Left lung (tissue), 10 donors: ENCODE data around the gene FRMD4A. TPM values are rescaled to one million over a fixed set of nuclear protein-coding genes. Genes with fewer than 3 reads are reported as not detected.
"Not testable (repeated sequence)": the region's sequence is repeated elsewhere in the genome, so short reads cannot be mapped to it uniquely, and the experiment has no call there.

ENCODE experiments used
- ATAC-seq: fragments of 200-7000 bp; cut with Tn5 transposase; one replicate; pipeline ENCODE4 v1.9.1; 2020; ENCODE audit warnings: moderate library complexity
- DNase-seq, 4 donors: peaks; one replicate each; pipeline ENCODE4 v3.0.0-alpha.2; 2013 to 2020
- H3K27ac ChIP-seq, 2 donors: fragments of 200-600 bp; sonication (generic) in 1 of 2; one replicate each; pipeline versions ENCODE4 v1.5.0 to v1.8.0; 2020 to 2021
- H3K27me3 ChIP-seq, 2 donors: fragments of 200-600 bp; sonication (generic) in 1 of 2; one replicate each; pipeline versions ENCODE4 v1.5.0 to v1.8.0; 2020 to 2021
- H3K36me3 ChIP-seq, 2 donors: fragments of 200-600 bp; sonication (generic) in 1 of 2; one replicate each; pipeline versions ENCODE4 v1.5.0 to v1.8.0; 2020 to 2021
- H3K4me1 ChIP-seq, 2 donors: fragments of 200-600 bp; one replicate each; pipeline ENCODE4 v1.8.0; 2021
- H3K4me3 ChIP-seq, 2 donors: fragments of 200-600 bp; sonication (generic) in 1 of 2; one replicate each; pipeline versions ENCODE4 v1.5.0 to v1.8.0; 2020 to 2021; ENCODE audit warnings: mild to moderate bottlenecking in 1 of 2
- H3K9me3 ChIP-seq, 2 donors: fragments of 200-600 bp; sonication (generic) in 1 of 2; one replicate each; pipeline versions ENCODE4 v1.5.0 to v1.8.0; 2020 to 2021
- CTCF ChIP-seq, 2 donors: fragments of 200-600 bp; sonication (generic) in 1 of 2; IDR thresholded peaks; one replicate each; pipeline versions ENCODE4 v1.5.0 to v1.8.0; 2021; ENCODE audit warnings: antibody characterized with exemption in 2 of 2
- intact Hi-C, 2 donors: fragments of 100-400 bp; cut with DNase I; formaldehyde crosslinking; loops; one replicate each; pipeline versions ENCODE4 v1.11.2 to v1.14.2; 2022
- polyA plus RNA-seq, 6 donors: library from polyadenylated mRNA; unstranded; fragments of 120-200 nt; gene quantifications; one replicate each; pipeline ENCODE4 v1.2.1, GENCODE V29; 2013; ENCODE audit not compliant: insufficient read length in 6 of 6
- total RNA-seq, 2 donors: library from RNA; stranded (reverse); fragmentation: NEBNext Ultra II Directional; extraction: Animal tissue kit (Norgen Biotek cat#: 25700); gene quantifications; one replicate each; pipeline ENCODE4 v1.2.1, GENCODE V29; 2021
- donor health status: DM: no; HTN: yes; CAD: no.
- donor health status: DM: no; HTN: no; CAD: no.

FRMD4A gene
- total and polyA plus RNA-seq, 8 donors = 33.9 to 62.8 (median 57.0) TPM

GRCh38 chr10:13831711-13832141 is 499.0 kb downstream of the FRMD4A start:
- H3K36me3 ChIP-seq = no peaks in the 10 kb centered on the region
- H3K27ac ChIP-seq = peak overlapping the region; percentile 14 to 28
- peaks cover 14% of the 10 kb centered on the region in 2 donors for H3K4me1 ChIP-seq
- intact Hi-C loops = no loop called here
- no peak overlapping the region for H3K4me3 ChIP-seq
- no peak for TF ChIP-seq CTCF (IDR thresholded peaks at IDR 0.05)
- H3K9me3 ChIP-seq = no peaks in the 10 kb centered on the region
- no peaks in the 10 kb centered on the region for H3K27me3 ChIP-seq
- DNase-seq (peak in 1 of 4 donors; percentile 51), ATAC-seq (peak; percentile 46)

GRCh38 chr10:13830385-13830784 is 500.3 kb downstream of the FRMD4A start:
- ATAC-seq (no peak), DNase-seq (no peak)
- Histone ChIP-seq H3K27ac (no peak overlapping the region), H3K4me3 (no peak overlapping the region), H3K27me3 (no peaks in the 10 kb centered on the region), H3K36me3 (no peaks in the 10 kb centered on the region), H3K9me3 (no peaks in the 10 kb centered on the region), H3K4me1 (peaks cover 14% of the 10 kb centered on the region in 2 donors)
- intact Hi-C loops = no loop called here
- no peak for TF ChIP-seq CTCF (IDR thresholded peaks at IDR 0.05)

- DNase-seq (no peak), ATAC-seq (no peak)
- TF ChIP-seq CTCF (IDR thresholded peaks at IDR 0.05) = no peak
- no peaks in the 10 kb centered on the region for H3K36me3 ChIP-seq
- no peaks in the 10 kb centered on the region for H3K27me3 ChIP-seq
- H3K4me1 ChIP-seq = peaks cover 10 to 11% of the 10 kb centered on the region in 2 donors
- no peak overlapping the region for H3K4me3 ChIP-seq
- H3K27ac ChIP-seq = no peak overlapping the region
- no peaks in the 10 kb centered on the region for H3K9me3 ChIP-seq
- intact Hi-C loops = no loop called here
Measured at GRCh38 chr10:13829790-13830189, 500.9 kb downstream of the FRMD4A start.

- H3K9me3 ChIP-seq, H3K36me3 ChIP-seq, H3K4me1 ChIP-seq, intact Hi-C loops, DNase-seq, H3K27ac ChIP-seq, H3K4me3 ChIP-seq, H3K27me3 ChIP-seq, ATAC-seq: not testable (repeated sequence)
Measured at GRCh38 chr10:13828284-13828683, 502.4 kb downstream of the FRMD4A start.

GRCh38 chr10:13827076-13827797 is 503.5 kb downstream of the FRMD4A start:
- ATAC-seq (no peak), DNase-seq (peak in 1 of 4 donors; percentile 30)
- H3K27ac ChIP-seq = peak overlapping the region in 1 of 2 donors; percentile 7
- H3K9me3 ChIP-seq = no peaks in the 10 kb centered on the region
- intact Hi-C loops = no loop called here
- no peaks in the 10 kb centered on the region for H3K36me3 ChIP-seq
- no peak for TF ChIP-seq CTCF (IDR thresholded peaks at IDR 0.05)
- no peak overlapping the region for H3K4me3 ChIP-seq
- H3K4me1 ChIP-seq = peaks cover 6% of the 10 kb centered on the region in 2 donors
- H3K27me3 ChIP-seq = no peaks in the 10 kb centered on the region
